Activated CD8-positive, alpha-beta T cell treated with anti-CD3 and anti-CD28 coated beads, Interleukin-2, amount 10 ng/mL, durations not matched to agents 7 days and 5 days (primary cell): ENCODE results near the gene FHIP1B. TPM values are rescaled to one million over a fixed set of nuclear protein-coding genes. Genes with fewer than 3 reads are reported as not detected.

ENCODE experiments used
- ATAC-seq: fragments of 150-1000 bp; cut with Tn5 transposase; one replicate; pipeline ENCODE4 v1.10.0; 2021; ENCODE audit warnings: moderate library complexity
- CTCF ChIA-PET: fragments of 350-600 bp; sonication (Branson Sonifier 250); formaldehyde crosslinking; loops from one replicate; lab custom pipeline; 2021; ENCODE audit warnings: antibody characterized with exemption; lab: Charles Lee
- POLR2A ChIA-PET: fragments of 350-600 bp; sonication (Branson Sonifier 250); formaldehyde crosslinking; loops from one replicate; lab custom pipeline; 2021; ENCODE audit warnings: antibody characterized with exemption; lab: Charles Lee
- DNase-seq: peaks from one replicate; pipeline ENCODE4 v3.0.0-alpha.2; 2020
- H3K27ac Mint-ChIP-seq: one replicate; pipeline ENCODE4 v1.8.0; 2021; ENCODE audit warnings: mild to moderate bottlenecking, mixed read lengths
- H3K27me3 Mint-ChIP-seq: one replicate; pipeline ENCODE4 v1.8.0; 2021; ENCODE audit warnings: low read depth, mixed read lengths
- H3K36me3 Mint-ChIP-seq: one replicate; pipeline ENCODE4 v1.8.0; 2021; ENCODE audit warnings: low read depth, mixed read lengths
- H3K4me1 Mint-ChIP-seq: one replicate; pipeline ENCODE4 v1.8.0; 2021; ENCODE audit warnings: low read depth, mixed read lengths
- H3K4me3 Mint-ChIP-seq: one replicate; pipeline ENCODE4 v1.8.0; 2021; ENCODE audit warnings: mild to moderate bottlenecking, mixed read lengths
- H3K9me3 Mint-ChIP-seq: one replicate; pipeline ENCODE4 v1.8.0; 2022; ENCODE audit warnings: mixed read lengths; ENCODE audit not compliant: insufficient read depth
- total RNA-seq, 2 experiments: library from RNA; stranded (reverse); gene quantifications; one replicate each; pipeline ENCODE4 v1.2.3, GENCODE V29; 2021

The FHIP1B gene
- total RNA-seq, 2 experiments from 2014 or later, result 19.1 to 20.4 TPM

GRCh38 chr11:6199174-6199810, 35.1 kb downstream of the FHIP1B start, which contains the start of gene OR52W1:
OR52W1 (plus strand) TSS chr11:6199224; CDS start chr11:6199224, 0 bp downstream.
- Mint-ChIP-seq H3K4me3 (no peak within 1 kb of the TSS), H3K27me3 (no peaks in the 10 kb centered on the region), H3K4me1 (peaks cover 55% of the 10 kb centered on the region), H3K27ac (no peak within 1 kb of the TSS), H3K9me3 (no peaks in the 10 kb centered on the region), H3K36me3 (peaks cover 13% of the 10 kb centered on the region)
- ATAC-seq, result no peak
- POLR2A ChIA-PET, result no interaction called here
- CTCF ChIA-PET, result no interaction called here
- no peak for DNase-seq

GRCh38 chr11:6197466-6198200, 36.8 kb downstream of the FHIP1B start:
- ChIA-PET CTCF (interaction anchor here (1.3 to 1.6 kb wide), 2 partner anchors 28 to 53 kb away, joined by 3 to 4 read pairs; no protein-coding TSS in a partner anchor), POLR2A (interaction anchor here (1.2 kb wide), 1 partner anchor 37 kb away, joined by 4 read pairs; the partner anchor contains the start of gene FHIP1B)
- H3K4me3 Mint-ChIP-seq, result no peak overlapping the region
- no peaks in the 10 kb centered on the region for H3K27me3 Mint-ChIP-seq
- H3K36me3 Mint-ChIP-seq, result peaks cover 8% of the 10 kb centered on the region
- no peak overlapping the region for H3K27ac Mint-ChIP-seq
- DNase-seq, result no peak
- H3K4me1 Mint-ChIP-seq, result peaks cover 43% of the 10 kb centered on the region
- no peak for ATAC-seq
- no peaks in the 10 kb centered on the region for H3K9me3 Mint-ChIP-seq

GRCh38 chr11:6196396-6196795, 38.0 kb downstream of the FHIP1B start:
- Mint-ChIP-seq H3K27ac (peak overlapping the region; percentile 48), H3K4me3 (no peak overlapping the region), H3K36me3 (peaks cover 6% of the 10 kb centered on the region), H3K4me1 (peaks cover 35% of the 10 kb centered on the region), H3K27me3 (peaks cover 6% of the 10 kb centered on the region), H3K9me3 (no peaks in the 10 kb centered on the region)
- ChIA-PET CTCF (interaction anchor here (0.9 to 1.4 kb wide), 4 partner anchors 13 to 167 kb away, joined by 3 to 4 read pairs (median 3); no protein-coding TSS in a partner anchor), POLR2A (interaction anchor here (1.2 to 1.4 kb wide), 2 partner anchors 34 to 38 kb away, joined by 4 to 5 read pairs; partner anchors contain the start of gene FHIP1B)
- ATAC-seq (peak; percentile 85), DNase-seq (peak; percentile 31)

GRCh38 chr11:6194065-6194581, 40.3 kb downstream of the FHIP1B start:
- POLR2A ChIA-PET, result no interaction called here

GRCh38 chr11:6191742-6192141, 42.7 kb downstream of the FHIP1B start:
- DNase-seq (no peak), ATAC-seq (no peak)
- peaks cover 15% of the 10 kb centered on the region for H3K4me1 Mint-ChIP-seq
- no peak overlapping the region for H3K27ac Mint-ChIP-seq
- POLR2A ChIA-PET, result no interaction called here
- peaks cover 6% of the 10 kb centered on the region for H3K27me3 Mint-ChIP-seq
- no peaks in the 10 kb centered on the region for H3K9me3 Mint-ChIP-seq
- CTCF ChIA-PET, result no interaction called here
- peaks cover 6% of the 10 kb centered on the region for H3K36me3 Mint-ChIP-seq
- no peak overlapping the region for H3K4me3 Mint-ChIP-seq

More at GRCh38 chr11:6194065-6194581, 40.3 kb downstream of the FHIP1B start:
- no peak for ATAC-seq
- no peak for DNase-seq
- no peaks in the 10 kb centered on the region for H3K9me3 Mint-ChIP-seq
- peaks cover 6% of the 10 kb centered on the region for H3K36me3 Mint-ChIP-seq
- peaks cover 6% of the 10 kb centered on the region for H3K27me3 Mint-ChIP-seq
- peaks cover 26% of the 10 kb centered on the region for H3K4me1 Mint-ChIP-seq
- H3K27ac Mint-ChIP-seq, result no peak overlapping the region
- CTCF ChIA-PET, result no interaction called here
- H3K4me3 Mint-ChIP-seq, result no peak overlapping the region

GRCh38 chr11:6175440-6175839, 59.0 kb downstream of the FHIP1B start:
- no peak for ATAC-seq
- CTCF ChIA-PET, result no interaction called here
- DNase-seq, result no peak
- POLR2A ChIA-PET, result interaction anchor here (1.0 kb wide), 1 partner anchor 127 kb away, joined by 3 read pairs; no protein-coding TSS in a partner anchor
- H3K27me3 Mint-ChIP-seq, result peaks cover 10% of the 10 kb centered on the region
- H3K4me3 Mint-ChIP-seq, result no peak overlapping the region
- H3K36me3 Mint-ChIP-seq, result no peaks in the 10 kb centered on the region
- no peak overlapping the region for H3K27ac Mint-ChIP-seq
- no peaks in the 10 kb centered on the region for H3K9me3 Mint-ChIP-seq
- no peaks in the 10 kb centered on the region for H3K4me1 Mint-ChIP-seq

GRCh38 chr11:6170226-6170625, 64.2 kb downstream of the FHIP1B start, which contains the start of gene OR52B2:
OR52B2 (minus strand) TSS chr11:6170326; CDS start chr11:6170326, 0 bp downstream.
- Mint-ChIP-seq H3K4me3 (no peak within 1 kb of the TSS), H3K9me3 (no peaks in the 10 kb centered on the region), H3K27me3 (peaks cover 19% of the 10 kb centered on the region), H3K36me3 (no peaks in the 10 kb centered on the region), H3K27ac (no peak within 1 kb of the TSS), H3K4me1 (no peaks in the 10 kb centered on the region)
- no peak for ATAC-seq
- POLR2A ChIA-PET, result no interaction called here
- DNase-seq, result no peak
- CTCF ChIA-PET, result no interaction called here

Other genes starting within 250 kb of the FHIP1B start
- not detected for gene OR52L1, start 247.7 kb downstream of the FHIP1B start, total RNA-seq
- not detected for gene OR56A4, start 227.7 kb downstream of the FHIP1B start, total RNA-seq
- gene OR56A1, start 203.9 kb downstream of the FHIP1B start, total RNA-seq, result not detected
- gene OR56B4, start 127.0 kb downstream of the FHIP1B start, total RNA-seq, result not detected
- gene OR52B2, start 64.3 kb downstream of the FHIP1B start, total RNA-seq, result not detected
- not detected for gene OR52W1, start 35.4 kb downstream of the FHIP1B start, total RNA-seq
- not detected for gene C11orf42, start 29.1 kb downstream of the FHIP1B start, total RNA-seq
- under 1 TPM; 0.16 to 0.29 TPM for gene CNGA4, start 4.5 kb upstream of the FHIP1B start, total RNA-seq
- not detected for gene CCKBR, start 25.2 kb upstream of the FHIP1B start, total RNA-seq
- gene CAVIN3, start 85.9 kb upstream of the FHIP1B start, total RNA-seq, result 1 to 10 TPM; 1.0 to 1.2 TPM
- gene SMPD1, start 155.8 kb upstream of the FHIP1B start, total RNA-seq, result 10 to 100 TPM; 35.5 to 37.1 TPM
- 10 to 100 TPM; 51.7 to 52.4 TPM for gene APBB1, start 184.5 kb upstream of the FHIP1B start, total RNA-seq
- not detected for gene HPX, start 206.4 kb upstream of the FHIP1B start, total RNA-seq
- gene TRIM3, start 239.3 kb upstream of the FHIP1B start, total RNA-seq, result 1 to 10 TPM; 5.7 to 7.5 TPM
- 10 to 100 TPM; 38.6 to 39.8 TPM for gene ARFIP2, start 246.7 kb upstream of the FHIP1B start, total RNA-seq
- 10 to 100 TPM; 34.1 to 35.4 TPM for gene TIMM10B, start 246.9 kb upstream of the FHIP1B start, total RNA-seq